ENCODE measurements around the gene ABL1.

ABL1 gene

GRCh38 chr9:130934702-130935647 lies 99.9 kb downstream of the ABL1 start:
- TF ChIP-seq, protein P1, sequence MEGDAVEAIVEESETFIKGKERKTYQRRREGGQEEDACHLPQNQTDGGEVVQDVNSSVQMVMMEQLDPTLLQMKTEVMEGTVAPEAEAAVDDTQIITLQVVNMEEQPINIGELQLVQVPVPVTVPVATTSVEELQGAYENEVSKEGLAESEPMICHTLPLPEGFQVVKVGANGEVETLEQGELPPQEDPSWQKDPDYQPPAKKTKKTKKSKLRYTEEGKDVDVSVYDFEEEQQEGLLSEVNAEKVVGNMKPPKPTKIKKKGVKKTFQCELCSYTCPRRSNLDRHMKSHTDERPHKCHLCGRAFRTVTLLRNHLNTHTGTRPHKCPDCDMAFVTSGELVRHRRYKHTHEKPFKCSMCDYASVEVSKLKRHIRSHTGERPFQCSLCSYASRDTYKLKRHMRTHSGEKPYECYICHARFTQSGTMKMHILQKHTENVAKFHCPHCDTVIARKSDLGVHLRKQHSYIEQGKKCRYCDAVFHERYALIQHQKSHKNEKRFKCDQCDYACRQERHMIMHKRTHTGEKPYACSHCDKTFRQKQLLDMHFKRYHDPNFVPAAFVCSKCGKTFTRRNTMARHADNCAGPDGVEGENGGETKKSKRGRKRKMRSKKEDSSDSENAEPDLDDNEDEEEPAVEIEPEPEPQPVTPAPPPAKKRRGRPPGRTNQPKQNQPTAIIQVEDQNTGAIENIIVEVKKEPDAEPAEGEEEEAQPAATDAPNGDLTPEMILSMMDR (IDR thresholded peaks at IDR 0.05): no peak

GRCh38 chr9:130935648-130936271 lies 100.7 kb downstream of the ABL1 start:
- TF ChIP-seq, protein P1 (IDR thresholded peaks at IDR 0.05): no peak

DNA sequence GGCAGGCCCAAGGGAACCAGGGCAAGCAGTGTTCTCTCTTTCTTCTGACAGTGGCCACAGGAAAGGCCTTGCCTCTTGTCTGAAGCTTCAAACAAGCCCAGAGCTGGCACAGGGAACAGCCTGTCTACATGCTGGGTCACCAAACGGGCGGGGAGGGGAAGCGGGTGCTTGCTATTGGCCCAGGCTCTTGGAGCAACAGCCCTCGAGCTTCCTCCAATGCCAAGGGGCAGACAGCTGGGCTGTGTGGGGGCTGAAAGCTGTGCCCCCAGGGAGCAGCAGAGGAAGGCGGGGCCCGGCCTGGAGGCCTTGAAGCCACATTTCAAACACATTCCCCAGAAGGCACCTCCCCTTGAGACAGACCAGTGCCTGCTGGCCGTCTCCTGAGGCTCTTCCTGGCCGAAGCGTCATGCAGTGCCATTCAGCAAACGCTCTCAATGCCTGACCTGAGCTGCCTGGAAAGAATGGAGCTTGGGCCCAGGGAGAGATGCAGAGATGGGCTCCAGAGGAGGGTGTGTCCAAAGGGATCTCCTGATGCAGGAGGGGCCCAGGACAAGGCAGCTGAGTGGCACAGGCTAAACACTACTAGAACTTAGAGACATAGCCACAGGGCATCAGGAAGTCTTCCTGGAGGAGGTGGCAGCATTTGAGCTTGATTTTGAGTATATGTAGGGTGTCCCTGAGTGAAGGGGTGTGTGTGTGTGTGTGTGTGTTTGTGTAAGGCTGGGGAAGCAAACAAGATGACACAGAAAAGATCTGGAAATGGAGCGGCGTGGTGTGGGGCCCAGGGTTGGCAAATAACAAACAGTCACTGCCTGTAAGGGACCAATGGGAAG lies 101.4 kb downstream of the ABL1 start:
- TF ChIP-seq, protein P1 (IDR thresholded peaks at IDR 0.05): no peak
